Activated T-helper 2 cell treated with anti-CD3 and anti-CD28 coated beads, Interferon-gamma antibody, Interleukin-2, Interleukin-4, amounts not matched to agents 10 μg/mL and 5 μg/mL and 100 μg/mL, durations not matched to agents 14 hours and 24 hours and 36 hours (primary cell): ENCODE measurements around the gene TMEM151B. TPM values are rescaled to one million over a fixed set of nuclear protein-coding genes. Genes with fewer than 3 reads are reported as not detected.

Experiments
- DNase-seq: peaks from one replicate; pipeline ENCODE4 v3.0.0; 2021; ENCODE audit warnings: low spot score
- H3K27ac Mint-ChIP-seq: one replicate; pipeline ENCODE4 v1.8.0; 2021; ENCODE audit warnings: mixed read lengths
- H3K27me3 Mint-ChIP-seq: one replicate; pipeline ENCODE4 v1.8.0; 2021; ENCODE audit warnings: low read depth, mixed read lengths
- H3K36me3 Mint-ChIP-seq: one replicate; pipeline ENCODE4 v1.8.0; 2021; ENCODE audit warnings: low read depth, mixed read lengths
- H3K4me1 Mint-ChIP-seq: one replicate; pipeline ENCODE4 v1.8.0; 2021; ENCODE audit warnings: low read depth, mixed read lengths
- H3K4me3 Mint-ChIP-seq: one replicate; pipeline ENCODE4 v1.8.0; 2021; ENCODE audit warnings: low read depth, mild to moderate bottlenecking, moderate library complexity, mixed read lengths
- H3K9me3 Mint-ChIP-seq: one replicate; pipeline ENCODE4 v1.8.0; 2021; ENCODE audit warnings: mixed read lengths
- intact Hi-C: fragments of 100-400 bp; cut with micrococcal nuclease; formaldehyde crosslinking; loops from one replicate; pipeline ENCODE4 v1.15.1; 2023
- total RNA-seq: library from RNA; stranded (reverse); gene quantifications from 2 replicates; pipeline ENCODE4 v1.2.3, GENCODE V29; 2022

Gene TMEM151B
- total RNA-seq, 1 donor from 2014 or later, result not detected

- H3K27me3 Mint-ChIP-seq, result no peaks in the 10 kb centered on the region
- peak overlapping the region; percentile 46 for H3K27ac Mint-ChIP-seq
- no peak overlapping the region for H3K4me3 Mint-ChIP-seq
- intact Hi-C loops, result loop anchor here (10.0 kb wide), 1 partner anchor 141 kb away; no protein-coding TSS in a partner anchor
- no peaks in the 10 kb centered on the region for H3K9me3 Mint-ChIP-seq
- no peak for DNase-seq
- peaks cover 44% of the 10 kb centered on the region for H3K4me1 Mint-ChIP-seq
- peaks cover 55% of the 10 kb centered on the region for H3K36me3 Mint-ChIP-seq
Observed at GRCh38 chr6:44235891-44236516, 34.2 kb upstream of the TMEM151B start.

- Mint-ChIP-seq H3K4me1 (peaks cover 48% of the 10 kb centered on the region), H3K36me3 (peaks cover 45% of the 10 kb centered on the region), H3K27ac (peak overlapping the region; percentile 89), H3K9me3 (no peaks in the 10 kb centered on the region), H3K27me3 (no peaks in the 10 kb centered on the region), H3K4me3 (peak overlapping the region; percentile 83)
- intact Hi-C loops, result loop anchor here (1.0 to 10.0 kb wide), 2 partner anchors 76 to 142 kb away; no protein-coding TSS in a partner anchor
- DNase-seq, result peak; percentile 64
Observed at GRCh38 chr6:44237021-44237812, 33.0 kb upstream of the TMEM151B start.

- peak; percentile 78 for DNase-seq
- no peaks in the 10 kb centered on the region for H3K27me3 Mint-ChIP-seq
- intact Hi-C loops, result loop anchor here (1.0 to 10.0 kb wide), 7 partner anchors 9 to 143 kb away; partner anchors contain the start of gene HSP90AB1
- peaks cover 38% of the 10 kb centered on the region for H3K36me3 Mint-ChIP-seq
- H3K27ac Mint-ChIP-seq, result peak overlapping the region; percentile 89
- peak overlapping the region; percentile 83 for H3K4me3 Mint-ChIP-seq
- no peaks in the 10 kb centered on the region for H3K9me3 Mint-ChIP-seq
- H3K4me1 Mint-ChIP-seq, result peaks cover 48% of the 10 kb centered on the region
Observed at GRCh38 chr6:44237813-44238433, 32.3 kb upstream of the TMEM151B start.

GRCh38 chr6:44238687-44239350, 31.4 kb upstream of the TMEM151B start:
- Mint-ChIP-seq H3K27ac (peak overlapping the region; percentile 89), H3K4me3 (peak overlapping the region; percentile 62), H3K36me3 (peaks cover 29% of the 10 kb centered on the region), H3K9me3 (no peaks in the 10 kb centered on the region), H3K4me1 (peaks cover 42% of the 10 kb centered on the region), H3K27me3 (no peaks in the 10 kb centered on the region)
- no peak for DNase-seq
- intact Hi-C loops, result loop anchor here (1.0 to 10.0 kb wide), 6 partner anchors 8 to 144 kb away; partner anchors contain the start of gene HSP90AB1

GRCh38 chr6:44243345-44243744, 26.9 kb upstream of the TMEM151B start:
- intact Hi-C loops, result no loop called here
- peaks cover 28% of the 10 kb centered on the region for H3K4me1 Mint-ChIP-seq

GRCh38 chr6:44245391-44245911, 24.8 kb upstream of the TMEM151B start:
- DNase-seq, result no peak
- peak overlapping the region; percentile 99 for H3K27ac Mint-ChIP-seq
- peaks cover 37% of the 10 kb centered on the region for H3K36me3 Mint-ChIP-seq
- intact Hi-C loops, result no loop called here
- peaks cover 34% of the 10 kb centered on the region for H3K4me1 Mint-ChIP-seq
- no peaks in the 10 kb centered on the region for H3K9me3 Mint-ChIP-seq
- peaks cover 3% of the 10 kb centered on the region for H3K27me3 Mint-ChIP-seq
- peak overlapping the region; percentile 96 for H3K4me3 Mint-ChIP-seq

More at GRCh38 chr6:44243345-44243744, 26.9 kb upstream of the TMEM151B start:
- Mint-ChIP-seq H3K9me3 (no peaks in the 10 kb centered on the region), H3K27me3 (peaks cover 3% of the 10 kb centered on the region), H3K4me3 (no peak overlapping the region), H3K36me3 (peaks cover 16% of the 10 kb centered on the region), H3K27ac (no peak overlapping the region)
- DNase-seq, result no peak

- H3K27ac Mint-ChIP-seq, result peak overlapping the region; percentile 99
- intact Hi-C loops, result loop anchor here (1.0 to 2.0 kb wide), 3 partner anchors 19 to 119 kb away; partner anchors contain the start of genes MRPL14, NFKBIE and TMEM63B
- H3K9me3 Mint-ChIP-seq, result no peaks in the 10 kb centered on the region
- peaks cover 38% of the 10 kb centered on the region for H3K4me1 Mint-ChIP-seq
- H3K36me3 Mint-ChIP-seq, result peaks cover 44% of the 10 kb centered on the region
- peaks cover 3% of the 10 kb centered on the region for H3K27me3 Mint-ChIP-seq
- peak; percentile 84 for DNase-seq
- peak overlapping the region; percentile 96 for H3K4me3 Mint-ChIP-seq
Observed at GRCh38 chr6:44245912-44246662, 24.2 kb upstream of the TMEM151B start.

GRCh38 chr6:44246663-44247337, 23.4 kb upstream of the TMEM151B start, which contains the start of gene HSP90AB1:
HSP90AB1 (plus strand) TSS chr6:44247101; CDS start chr6:44248630, 1,529 bp downstream.
- Mint-ChIP-seq H3K9me3 (no peaks in the 10 kb centered on the region), H3K4me3 (peak within 1 kb of the TSS; percentile 96), H3K4me1 (peaks cover 41% of the 10 kb centered on the region), H3K27me3 (peaks cover 3% of the 10 kb centered on the region), H3K27ac (peak within 1 kb of the TSS; percentile 99), H3K36me3 (peaks cover 51% of the 10 kb centered on the region)
- intact Hi-C loops, result loop anchor here (1.0 to 2.0 kb wide), 5 partner anchors 8 to 120 kb away; partner anchors contain the start of genes MRPL14, NFKBIE and TMEM63B
- DNase-seq, result peak; percentile 95

- no peaks in the 10 kb centered on the region for H3K9me3 Mint-ChIP-seq
- peaks cover 3% of the 10 kb centered on the region for H3K27me3 Mint-ChIP-seq
- H3K36me3 Mint-ChIP-seq, result peaks cover 59% of the 10 kb centered on the region
- intact Hi-C loops, result loop anchor here (1.0 to 2.0 kb wide), 3 partner anchors 9 to 121 kb away; partner anchors contain the start of genes MRPL14 and TMEM63B
- H3K4me3 Mint-ChIP-seq, result peak overlapping the region; percentile 96
- peaks cover 38% of the 10 kb centered on the region for H3K4me1 Mint-ChIP-seq
- peak overlapping the region; percentile 99 for H3K27ac Mint-ChIP-seq
- DNase-seq, result peak; percentile 79
Observed at GRCh38 chr6:44247338-44248302, 22.6 kb upstream of the TMEM151B start.

GRCh38 chr6:44248579-44248978, 21.7 kb upstream of the TMEM151B start:
- peaks cover 47% of the 10 kb centered on the region for H3K4me1 Mint-ChIP-seq
- intact Hi-C loops, result no loop called here
- H3K4me3 Mint-ChIP-seq, result peak overlapping the region; percentile 96
- no peaks in the 10 kb centered on the region for H3K9me3 Mint-ChIP-seq
- no peak for DNase-seq
- H3K36me3 Mint-ChIP-seq, result peaks cover 69% of the 10 kb centered on the region
- H3K27ac Mint-ChIP-seq, result peak overlapping the region; percentile 99
- H3K27me3 Mint-ChIP-seq, result peaks cover 3% of the 10 kb centered on the region
